ENCODE measurements around the gene LRP8. TPM values are rescaled to one million over a fixed set of nuclear protein-coding genes. Genes with fewer than 3 reads are reported as not detected.

The LRP8 gene
- total and polyA plus RNA-seq, 9 of the 15 experiments (the other 6 are each of a cell fraction or from before 2014, with no cell fraction given) = 7.1 to 56.1 (median 31.3) TPM

- no peak for TF ChIP-seq CHD7 (IDR thresholded peaks at IDR 0.05; ENCODE audit: low read depth, low read length)
- TF ChIP-seq POU5F1 (IDR thresholded peaks at IDR 0.05; ENCODE audit: borderline replicate concordance, low read depth, low read length, partially characterized antibody) = no peak
- TF ChIP-seq ZNF263 (CRISPR knock-in tag; IDR thresholded peaks at IDR 0.05; ENCODE audit: borderline replicate concordance) = no peak; the same call in 1 of the 2 replicates
- TF ChIP-seq CLOCK (CRISPR knock-in tag; IDR thresholded peaks at IDR 0.05; ENCODE audit: borderline replicate concordance) = no peak
- TF ChIP-seq BRD9 (IDR thresholded peaks at IDR 0.05; ENCODE audit: low read depth, partially characterized antibody) = peak; percentile 72
- peak; percentile 60 for TF ChIP-seq GATA2 (CRISPR knock-in tag; IDR thresholded peaks at IDR 0.05)
- peak; percentile 89 for TF ChIP-seq MEF2D (tag; conservative IDR thresholded peaks at IDR 0.05; ENCODE audit: low read depth)
- TF ChIP-seq CHD4 (IDR thresholded peaks at IDR 0.05; ENCODE audit: insufficient read depth, insufficient replicate concordance, low read depth, low read length, poor library complexity, severe bottlenecking) = peak; percentile 13
- TF ChIP-seq SP1 (CRISPR knock-in tag; IDR thresholded peaks at IDR 0.05) = no peak
- TF ChIP-seq DACH1 (IDR thresholded peaks at IDR 0.05; ENCODE audit: partially characterized antibody) = peak; percentile 10
- TF ChIP-seq PHB (CRISPR knock-in tag; IDR thresholded peaks at IDR 0.05) = no peak
- no peak for TF ChIP-seq KLF10 (CRISPR knock-in tag; IDR thresholded peaks at IDR 0.05)
- TF ChIP-seq ARID1B (IDR thresholded peaks at IDR 0.05) = peak; percentile 48
- TF ChIP-seq SLC30A9 (CRISPR knock-in tag; IDR thresholded peaks at IDR 0.05) = no peak
- TF ChIP-seq RNF2 (IDR thresholded peaks at IDR 0.05) = peak; percentile 76; the same call in 1 of the 2 replicates
Measured at GRCh38 chr1:53324728-53325297, 3.1 kb downstream of the LRP8 start (continued).

All from K562 (cell line).